ENCODE measurements around the gene MC3R. TPM values are rescaled to one million over a fixed set of nuclear protein-coding genes. Genes with fewer than 3 reads are reported as not detected.

MC3R gene
- total RNA-seq, 2 experiments from 2014 or later: not detected

GRCh38 chr20:56268536-56268935, 20.0 kb downstream of the MC3R start:
- ChIA-PET POLR2A (no interaction called here), CTCF (no interaction called here)
- H3K9me3 Mint-ChIP-seq: no peaks in the 10 kb centered on the region
- H3K36me3 Mint-ChIP-seq (ENCODE audit: low read depth): no peaks in the 10 kb centered on the region
- no peak overlapping the region for H3K4me3 Mint-ChIP-seq
- intact Hi-C loops (cut with micrococcal nuclease): no loop called here
- H3K27ac Mint-ChIP-seq: no peak overlapping the region
- no peak for TF ChIP-seq CTCF (IDR thresholded peaks at IDR 0.05)
- H3K27me3 Mint-ChIP-seq: peaks cover 6% of the 10 kb centered on the region
- no peaks in the 10 kb centered on the region for H3K4me1 Mint-ChIP-seq (ENCODE audit: low read depth)
- DNase-seq (no peak), ATAC-seq (no peak)

- H3K4me1 Mint-ChIP-seq (ENCODE audit: low read depth): no peaks in the 10 kb centered on the region
Measured at GRCh38 chr20:56271974-56272373, 23.4 kb downstream of the MC3R start.

GRCh38 chr20:56273491-56273890, 25.0 kb downstream of the MC3R start:
- intact Hi-C loops (cut with micrococcal nuclease): no loop called here
- no peak for TF ChIP-seq CTCF (IDR thresholded peaks at IDR 0.05)
- no peak for DNase-seq
- Mint-ChIP-seq H3K27me3 (peaks cover 2% of the 10 kb centered on the region), H3K4me3 (no peak overlapping the region), H3K4me1 (ENCODE audit: low read depth) (no peaks in the 10 kb centered on the region), H3K36me3 (ENCODE audit: low read depth) (no peaks in the 10 kb centered on the region), H3K27ac (no peak overlapping the region), H3K9me3 (no peaks in the 10 kb centered on the region)
- no peak for ATAC-seq
- POLR2A ChIA-PET: no interaction called here
- CTCF ChIA-PET: no interaction called here

More at GRCh38 chr20:56271974-56272373, 23.4 kb downstream of the MC3R start:
- Mint-ChIP-seq H3K4me3 (no peak overlapping the region), H3K27ac (no peak overlapping the region), H3K27me3 (peaks cover 4% of the 10 kb centered on the region), H3K36me3 (ENCODE audit: low read depth) (no peaks in the 10 kb centered on the region), H3K9me3 (no peaks in the 10 kb centered on the region)
- DNase-seq (no peak), ATAC-seq (no peak)
- ChIA-PET CTCF (no interaction called here), POLR2A (no interaction called here)
- TF ChIP-seq CTCF (IDR thresholded peaks at IDR 0.05): no peak
- intact Hi-C loops (cut with micrococcal nuclease): no loop called here

- H3K27ac Mint-ChIP-seq: no peak overlapping the region
- H3K4me3 Mint-ChIP-seq: no peak overlapping the region
- H3K9me3 Mint-ChIP-seq: no peaks in the 10 kb centered on the region
- ChIA-PET POLR2A (no interaction called here), CTCF (no interaction called here)
- DNase-seq (no peak), ATAC-seq (no peak)
- intact Hi-C loops (cut with micrococcal nuclease): no loop called here
- no peaks in the 10 kb centered on the region for H3K36me3 Mint-ChIP-seq (ENCODE audit: low read depth)
- no peak for TF ChIP-seq CTCF (IDR thresholded peaks at IDR 0.05)
- H3K4me1 Mint-ChIP-seq (ENCODE audit: low read depth): no peaks in the 10 kb centered on the region
- H3K27me3 Mint-ChIP-seq: peaks cover 2% of the 10 kb centered on the region
Measured at GRCh38 chr20:56274156-56274555, 25.6 kb downstream of the MC3R start.

- H3K9me3 Mint-ChIP-seq: no peaks in the 10 kb centered on the region
- H3K36me3 Mint-ChIP-seq (ENCODE audit: low read depth): no peaks in the 10 kb centered on the region
- intact Hi-C loops (cut with micrococcal nuclease): no loop called here
- ChIA-PET CTCF (interaction anchor here (0.5 kb wide), 1 partner anchor 39 kb away, joined by 3 read pairs; no protein-coding TSS in a partner anchor), POLR2A (no interaction called here)
- no peak for TF ChIP-seq CTCF (IDR thresholded peaks at IDR 0.05)
- no peaks in the 10 kb centered on the region for H3K27me3 Mint-ChIP-seq
- ATAC-seq (no peak), DNase-seq (no peak)
- H3K4me1 Mint-ChIP-seq (ENCODE audit: low read depth): no peaks in the 10 kb centered on the region
- no peak overlapping the region for H3K27ac Mint-ChIP-seq
- H3K4me3 Mint-ChIP-seq: no peak overlapping the region
Measured at GRCh38 chr20:56278196-56278595, 29.7 kb downstream of the MC3R start.

Data from activated CD8-positive, alpha-beta T cell treated with anti-CD3 and anti-CD28 coated beads for 36 hours (primary cell).